GM18907 (cell line): ENCODE results near the gene RPL9.
A peak's percentile ranks its signal among the peaks of the same experiment; 100 is the strongest.

Source experiments
- ATAC-seq: cut with Tn5 transposase; IDR thresholded peaks from one replicate; pipeline ENCODE4 v1.9.1; 2021; ENCODE audit warnings: mild to moderate bottlenecking, moderate library complexity; ENCODE audit not compliant: unreplicated experiment

RPL9 gene

DNA sequence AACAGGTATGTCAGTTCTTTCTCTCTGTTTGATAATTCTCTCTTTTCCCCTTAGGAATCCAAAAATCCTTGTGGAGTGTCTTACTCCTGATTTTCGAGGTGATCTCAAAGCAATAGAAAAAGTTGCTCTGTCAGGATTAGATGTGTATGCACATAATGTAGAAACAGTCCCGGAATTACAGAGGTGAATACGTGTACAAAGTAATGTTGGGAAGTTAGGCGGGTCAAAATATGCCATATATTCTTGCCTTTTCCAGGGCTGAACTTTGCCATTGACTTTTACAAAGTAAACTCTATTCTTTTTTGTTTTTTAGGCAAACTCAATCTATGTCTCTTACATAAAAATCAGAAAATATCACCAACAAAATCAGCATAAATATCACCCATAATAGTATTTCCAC, 8.7 kb upstream of the RPL9 start:
- ATAC-seq: no peak

DNA sequence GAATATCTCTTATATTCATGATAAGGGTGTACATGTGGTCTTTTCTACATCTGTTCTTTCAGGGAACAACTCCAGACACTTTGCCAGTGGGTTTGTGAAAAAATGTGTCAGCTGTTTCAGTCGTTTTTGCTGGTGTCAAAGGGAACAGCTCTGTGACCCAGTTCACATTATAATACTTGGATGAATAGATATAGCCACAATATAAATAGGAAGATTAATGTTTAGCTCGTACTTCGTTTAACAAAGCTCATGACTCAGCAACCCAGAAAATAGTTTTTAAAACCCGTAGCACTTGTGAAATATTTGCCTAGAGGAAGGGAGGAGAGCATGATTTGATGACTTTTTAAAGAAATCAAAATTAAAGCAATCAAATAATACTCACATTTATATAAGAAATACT, 8.0 kb upstream of the RPL9 start:
- no peak for ATAC-seq

DNA sequence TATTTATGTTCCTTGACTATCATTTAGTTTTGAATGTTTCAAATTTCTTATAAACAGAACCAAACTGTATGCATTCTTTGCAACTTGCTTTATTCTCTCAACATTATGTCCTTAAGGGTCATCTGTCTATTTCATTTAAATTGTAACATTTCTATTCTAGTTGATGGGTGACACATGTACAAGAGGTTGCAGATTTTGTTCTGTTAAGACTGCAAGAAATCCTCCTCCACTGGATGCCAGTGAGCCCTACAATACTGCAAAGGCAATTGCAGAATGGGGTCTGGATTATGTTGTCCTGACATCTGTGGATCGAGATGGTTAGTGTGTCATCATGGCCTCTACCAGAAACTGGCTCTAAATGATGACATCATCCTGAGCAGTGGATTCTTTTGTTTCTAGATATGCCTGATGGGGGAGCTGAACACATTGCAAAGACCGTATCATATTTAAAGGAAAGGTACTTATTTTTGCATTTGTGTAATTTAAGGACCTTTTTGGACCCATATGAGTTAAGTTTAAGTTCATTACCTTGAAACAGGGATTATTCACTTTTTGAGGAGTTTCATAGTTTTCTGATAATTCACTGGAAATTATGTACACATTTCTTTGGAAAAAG, 6.3 kb upstream of the RPL9 start:
- ATAC-seq: no peak

DNA sequence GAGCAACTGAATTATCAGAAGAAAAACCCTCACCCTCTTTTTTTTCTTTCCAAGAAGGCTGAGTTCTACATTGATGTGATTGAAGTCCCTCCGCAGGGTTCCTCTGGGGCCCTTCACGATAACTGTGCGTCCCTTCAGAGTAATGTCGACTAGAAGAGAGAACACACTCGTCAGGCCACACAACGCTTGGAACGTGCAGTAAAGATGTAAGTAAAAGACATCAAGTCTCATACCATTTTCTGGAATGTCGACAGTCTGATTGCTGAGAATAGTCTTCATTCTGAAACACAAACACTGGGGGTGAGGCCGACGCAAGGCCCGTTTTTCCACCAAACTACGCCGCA, 589 bp downstream of the RPL9 start:
- ATAC-seq: peak; percentile 6

DNA sequence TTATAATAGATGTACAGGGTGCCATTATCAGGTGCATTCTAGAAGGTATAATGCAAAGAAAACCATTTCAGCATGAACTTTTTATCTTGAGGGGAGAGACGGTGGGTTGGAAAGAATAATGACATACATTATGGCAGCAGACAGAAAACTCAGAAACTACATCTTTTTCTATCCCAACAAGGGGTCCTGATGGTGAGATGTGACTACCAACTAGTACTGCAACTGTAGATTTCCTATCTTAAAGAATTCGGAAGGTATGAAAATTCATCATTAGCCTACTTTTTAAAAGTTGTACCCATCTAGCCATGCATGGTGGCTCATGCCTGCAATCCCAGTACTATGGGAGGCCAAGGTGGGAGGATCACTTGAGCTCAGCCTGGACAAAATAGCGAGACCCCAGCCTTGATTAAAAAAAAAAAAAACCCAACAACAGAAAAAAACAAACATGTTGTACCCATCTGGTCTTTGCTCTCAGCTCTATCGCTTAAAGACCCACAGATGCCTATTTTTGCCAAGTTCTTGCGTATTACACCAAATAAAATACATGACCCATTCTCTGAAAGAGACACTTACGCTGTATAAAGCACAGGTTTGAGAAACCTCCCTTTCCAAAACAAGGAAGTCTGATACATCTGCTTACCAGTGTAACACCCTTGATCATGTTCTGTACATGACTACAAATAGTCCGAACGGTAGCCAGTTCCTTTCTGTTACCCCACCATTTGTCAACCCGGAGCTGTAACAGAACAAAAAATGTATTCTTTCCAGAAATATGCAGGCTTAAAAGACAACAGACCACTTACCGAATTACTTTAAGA, 1.6 kb downstream of the RPL9 start:
- no peak for ATAC-seq

DNA sequence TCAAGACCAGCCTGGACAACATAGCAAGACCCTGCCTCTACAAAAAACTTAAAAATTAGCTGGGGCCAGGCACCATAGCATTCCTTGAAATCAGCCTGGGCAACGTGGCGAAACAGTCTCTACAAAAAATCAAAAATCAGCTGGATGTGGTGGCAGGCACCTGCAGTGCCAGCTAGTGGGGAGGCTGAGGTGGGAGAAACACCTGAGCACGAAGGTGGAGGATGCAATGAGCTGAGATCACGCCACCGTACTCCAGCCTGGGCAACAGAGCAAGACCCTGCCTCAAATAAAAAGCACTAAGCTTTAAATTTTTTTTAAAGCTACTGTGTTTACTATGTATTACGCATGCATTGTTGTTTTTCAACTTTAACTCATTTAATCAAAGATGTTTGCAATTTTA, 3.2 kb downstream of the RPL9 start:
- no peak for ATAC-seq

DNA sequence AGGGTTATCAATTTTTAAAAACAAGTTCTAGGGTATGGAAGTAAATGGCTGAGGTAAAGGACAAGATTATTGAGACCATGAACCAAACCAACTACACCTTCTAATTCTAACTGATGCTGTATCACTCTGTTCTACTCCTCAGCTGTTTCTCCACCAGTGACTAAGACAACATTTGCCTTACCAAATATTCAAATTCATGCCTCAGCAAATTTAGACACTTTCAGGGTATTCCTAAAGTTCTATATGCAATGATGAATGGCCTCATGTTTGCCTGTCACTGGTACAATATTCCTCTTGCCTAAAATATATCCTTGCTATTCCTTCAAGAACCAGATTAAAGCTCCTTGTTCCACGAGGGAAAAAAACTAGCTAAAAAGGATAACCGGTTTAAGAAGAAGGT, 5.0 kb downstream of the RPL9 start:
- no peak for ATAC-seq

DNA sequence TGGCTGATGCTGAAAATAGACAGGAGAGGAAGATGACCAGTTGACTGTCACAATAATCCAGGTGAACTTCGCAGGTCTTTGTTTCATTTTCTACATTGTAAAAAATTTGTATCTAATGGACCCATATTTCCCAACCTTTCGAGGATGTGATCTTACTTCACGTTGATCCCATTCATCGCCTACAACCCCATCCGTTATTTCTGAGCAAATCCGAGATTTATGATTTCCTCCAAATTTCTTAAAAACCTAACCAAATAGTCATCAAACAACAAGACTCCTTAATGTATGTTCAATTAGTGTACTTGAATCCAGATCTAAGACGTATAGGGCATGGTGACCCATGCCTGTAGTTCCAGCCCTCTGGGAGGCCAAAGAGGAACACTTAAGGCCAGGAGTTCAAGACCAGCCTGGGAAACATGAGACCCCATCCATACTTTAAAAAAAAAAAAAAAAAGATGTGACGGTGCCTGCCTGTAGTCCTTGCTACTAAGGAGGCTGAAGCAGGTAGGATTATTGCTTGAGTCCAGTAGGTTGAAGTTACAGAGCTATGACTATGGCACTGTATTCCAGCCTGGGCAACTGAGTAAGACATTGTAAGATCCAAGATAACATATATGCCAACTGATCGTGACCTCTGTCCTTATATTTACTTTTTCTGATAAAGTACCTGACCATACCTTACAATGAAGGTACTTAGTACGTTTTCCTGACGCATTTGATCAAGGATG, 5.7 kb downstream of the RPL9 start:
- ATAC-seq: no peak

DNA sequence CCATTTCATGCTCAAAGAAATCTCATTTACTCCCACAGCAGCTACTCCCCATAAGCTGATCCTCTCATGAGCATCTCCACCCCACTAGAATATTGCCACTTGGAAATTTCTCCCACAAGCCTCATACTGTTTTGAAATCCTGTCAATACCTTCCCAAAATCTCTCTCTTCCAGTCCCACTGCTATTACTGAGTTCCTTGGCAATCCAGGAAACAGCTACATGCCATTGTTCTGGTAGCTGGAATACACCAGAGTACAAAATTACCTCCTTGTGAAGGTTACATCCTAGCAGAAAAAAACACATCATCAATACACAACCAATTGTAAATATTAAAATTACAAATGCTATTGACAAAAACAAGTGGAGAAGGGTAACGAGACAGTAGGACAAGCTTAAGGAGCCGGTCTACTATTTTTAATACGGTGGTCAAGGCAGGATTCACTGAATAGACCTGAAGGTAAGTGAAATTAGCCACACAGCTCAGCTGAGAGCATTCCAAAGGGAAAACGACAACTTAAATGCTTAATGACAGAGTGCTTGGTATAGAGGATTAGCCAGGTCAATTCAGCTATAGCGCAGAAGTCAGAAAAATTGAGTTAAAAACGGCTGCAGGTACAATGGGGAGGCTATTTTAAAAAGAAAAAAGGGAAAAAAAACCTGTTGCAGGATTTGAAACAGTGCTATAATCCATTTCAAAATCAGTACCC, 6.4 kb downstream of the RPL9 start:
- ATAC-seq: no peak

DNA sequence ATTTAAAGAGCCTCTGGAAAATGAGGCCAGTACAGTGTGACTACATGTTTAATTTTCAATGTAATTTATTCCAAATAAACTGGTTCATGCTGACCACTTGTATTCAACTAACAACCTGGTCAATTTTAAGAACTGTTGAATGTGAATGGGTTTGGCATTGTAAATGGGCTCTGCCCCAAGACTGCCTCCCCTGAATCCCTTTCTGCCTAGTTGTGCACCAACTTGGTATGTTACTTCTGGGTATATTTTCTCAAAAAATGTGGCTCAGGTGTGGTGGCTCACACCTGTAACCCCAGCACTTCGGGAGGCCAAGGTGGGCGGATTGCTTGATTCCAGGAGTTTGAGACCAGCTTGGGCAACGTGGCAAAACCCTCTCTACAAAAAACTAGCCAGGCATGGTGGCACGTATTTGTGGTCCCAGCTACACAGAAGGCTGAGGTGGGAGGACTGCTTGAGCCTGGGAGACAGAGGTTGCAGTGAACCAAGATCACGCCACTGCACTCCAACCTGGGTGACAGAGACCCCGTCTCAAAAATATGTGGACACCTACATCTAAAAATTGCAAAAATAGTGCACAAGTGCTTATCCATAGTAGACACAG, 7.2 kb downstream of the RPL9 start:
- no peak for ATAC-seq

DNA sequence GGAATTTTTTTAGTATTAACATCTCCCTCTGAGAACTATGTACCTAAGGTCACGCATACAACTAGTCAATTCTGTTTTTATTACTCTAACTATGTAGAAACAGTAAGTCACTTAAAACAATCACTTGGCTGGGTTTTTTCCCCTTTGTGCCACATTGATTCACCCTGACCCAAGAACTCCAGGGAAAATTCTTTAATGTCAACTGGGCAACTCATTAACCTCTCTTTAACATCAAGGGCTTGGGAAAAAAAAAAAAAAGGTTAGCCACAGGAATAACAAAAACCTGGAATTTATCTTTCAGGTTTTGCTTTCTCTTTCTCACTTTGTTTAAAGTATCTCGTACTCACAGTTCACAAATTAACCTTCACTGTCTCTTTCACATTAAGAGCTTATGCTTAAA, 8.1 kb downstream of the RPL9 start:
- ATAC-seq: no peak

DNA sequence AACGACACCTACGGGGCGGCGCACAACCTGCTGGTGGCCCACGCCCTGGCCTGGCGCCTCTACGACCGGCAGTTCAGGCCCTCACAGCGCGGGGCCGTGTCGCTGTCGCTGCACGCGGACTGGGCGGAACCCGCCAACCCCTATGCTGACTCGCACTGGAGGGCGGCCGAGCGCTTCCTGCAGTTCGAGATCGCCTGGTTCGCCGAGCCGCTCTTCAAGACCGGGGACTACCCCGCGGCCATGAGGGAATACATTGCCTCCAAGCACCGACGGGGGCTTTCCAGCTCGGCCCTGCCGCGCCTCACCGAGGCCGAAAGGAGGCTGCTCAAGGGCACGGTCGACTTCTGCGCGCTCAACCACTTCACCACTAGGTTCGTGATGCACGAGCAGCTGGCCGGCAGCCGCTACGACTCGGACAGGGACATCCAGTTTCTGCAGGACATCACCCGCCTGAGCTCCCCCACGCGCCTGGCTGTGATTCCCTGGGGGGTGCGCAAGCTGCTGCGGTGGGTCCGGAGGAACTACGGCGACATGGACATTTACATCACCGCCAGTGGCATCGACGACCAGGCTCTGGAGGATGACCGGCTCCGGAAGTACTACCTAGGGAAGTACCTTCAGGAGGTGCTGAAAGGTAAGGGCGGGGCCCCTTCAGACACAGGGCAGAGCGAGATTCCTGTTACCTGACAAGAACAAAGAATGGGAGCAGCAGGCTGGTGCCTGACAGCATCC, 11.7 kb downstream of the RPL9 start:
- ATAC-seq: peak; percentile 86

DNA sequence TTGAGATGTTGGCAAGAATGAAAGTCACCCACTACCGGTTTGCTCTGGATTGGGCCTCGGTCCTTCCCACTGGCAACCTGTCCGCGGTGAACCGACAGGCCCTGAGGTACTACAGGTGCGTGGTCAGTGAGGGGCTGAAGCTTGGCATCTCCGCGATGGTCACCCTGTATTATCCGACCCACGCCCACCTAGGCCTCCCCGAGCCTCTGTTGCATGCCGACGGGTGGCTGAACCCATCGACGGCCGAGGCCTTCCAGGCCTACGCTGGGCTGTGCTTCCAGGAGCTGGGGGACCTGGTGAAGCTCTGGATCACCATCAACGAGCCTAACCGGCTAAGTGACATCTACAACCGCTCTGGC, 12.3 kb downstream of the RPL9 start:
- no peak for ATAC-seq

DNA sequence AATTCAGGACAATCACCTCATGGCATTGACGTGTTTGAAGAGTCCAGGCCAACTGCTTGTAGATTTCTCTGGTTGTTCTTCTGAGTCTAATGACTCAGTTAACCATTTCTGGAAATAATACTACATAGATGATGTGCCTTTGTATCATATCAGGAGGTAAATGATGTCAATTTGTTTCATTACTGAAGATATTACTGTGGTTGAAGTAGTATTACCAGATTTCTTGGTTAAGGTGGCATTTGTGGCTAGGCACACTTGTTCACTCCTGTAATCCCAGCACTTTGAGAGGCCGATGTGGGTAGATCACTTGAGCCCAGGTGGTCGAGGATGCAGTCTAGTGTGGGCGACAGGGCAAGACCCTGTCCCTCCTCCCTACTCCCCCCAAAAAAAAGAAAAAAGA, 15.7 kb downstream of the RPL9 start:
- ATAC-seq: no peak

DNA sequence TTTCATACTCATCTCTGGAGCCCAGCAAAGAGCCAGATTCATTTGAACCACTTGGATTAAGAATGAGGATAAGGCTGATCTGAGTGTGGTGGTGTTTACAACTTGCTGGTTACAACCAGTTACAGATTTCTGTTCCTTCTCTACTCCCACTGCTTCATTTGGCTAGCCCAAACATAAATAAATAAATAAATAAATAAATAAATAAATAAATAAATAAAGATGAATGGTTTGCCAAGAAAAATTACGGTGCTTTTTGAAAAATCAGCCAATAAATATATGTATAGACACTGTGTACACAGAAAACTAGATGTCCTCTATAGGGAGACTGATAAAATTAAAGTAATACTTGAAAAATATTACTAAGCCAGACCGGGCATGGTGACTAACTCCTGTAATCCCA, 17.1 kb downstream of the RPL9 start:
- ATAC-seq: no peak

DNA sequence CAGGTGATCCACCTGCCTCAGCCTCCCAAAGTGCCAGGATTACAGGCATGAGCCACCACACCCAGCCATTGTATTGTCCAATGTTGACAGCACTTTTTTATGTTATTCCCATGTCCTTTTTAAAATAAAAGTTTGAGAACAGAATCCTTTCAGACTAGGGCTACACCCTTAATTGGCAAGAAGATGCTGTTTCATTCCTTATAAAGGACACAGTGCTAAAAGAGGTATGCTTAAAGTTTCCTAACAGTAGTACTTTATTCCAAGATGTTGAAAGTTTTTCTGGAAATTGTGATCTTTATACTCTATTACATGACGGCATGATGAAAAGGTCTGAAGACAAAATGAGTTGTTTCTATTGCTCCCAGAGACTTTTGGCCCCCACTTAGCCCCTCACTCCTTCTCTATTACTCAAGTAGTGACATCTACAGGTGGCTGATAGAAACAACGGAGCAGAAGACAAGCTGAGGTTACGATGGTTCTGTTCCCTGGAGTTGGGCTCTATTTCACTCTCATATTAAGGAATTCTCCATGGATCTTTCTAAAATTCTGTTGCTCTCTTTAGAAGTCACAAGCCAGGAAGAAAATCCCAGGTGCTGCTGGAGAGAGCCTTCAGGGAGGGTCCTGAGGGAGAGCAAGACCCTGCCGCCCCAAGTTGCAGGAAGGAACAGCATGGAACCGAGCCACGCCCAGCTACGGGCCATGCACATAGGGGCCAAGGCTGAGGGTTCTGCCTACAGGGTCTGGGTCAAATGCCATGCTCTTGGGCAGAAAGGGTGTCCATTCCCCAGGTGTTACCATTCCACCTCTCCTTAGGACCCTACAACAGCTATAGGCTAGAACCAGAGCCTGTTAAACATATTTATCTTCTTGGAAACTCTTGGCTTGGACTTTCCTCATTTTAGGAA, 22.8 kb downstream of the RPL9 start:
- ATAC-seq: no peak

DNA sequence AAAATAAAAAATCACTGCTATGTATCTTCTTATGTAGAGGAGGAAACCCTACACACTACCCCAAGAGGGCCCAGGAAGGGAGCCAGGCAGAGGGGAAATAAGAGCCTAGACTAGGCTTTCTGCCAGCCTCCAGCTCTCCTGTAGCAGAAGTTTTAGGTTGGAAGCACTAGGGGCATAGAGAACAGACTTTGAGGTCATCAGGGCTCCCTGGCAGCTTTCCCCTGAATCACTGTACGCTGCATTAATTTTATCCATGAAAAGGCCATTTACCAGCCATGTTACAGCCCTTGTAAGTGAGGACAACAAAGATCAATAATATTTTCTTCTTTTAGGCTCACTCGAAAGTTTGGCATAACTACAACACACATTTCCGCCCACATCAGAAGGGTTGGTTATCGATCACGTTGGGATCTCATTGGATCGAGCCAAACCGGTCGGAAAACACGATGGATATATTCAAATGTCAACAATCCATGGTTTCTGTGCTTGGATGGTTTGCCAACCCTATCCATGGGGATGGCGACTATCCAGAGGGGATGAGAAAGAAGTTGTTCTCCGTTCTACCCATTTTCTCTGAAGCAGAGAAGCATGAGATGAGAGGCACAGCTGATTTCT, 24.7 kb downstream of the RPL9 start:
- ATAC-seq: no peak

DNA sequence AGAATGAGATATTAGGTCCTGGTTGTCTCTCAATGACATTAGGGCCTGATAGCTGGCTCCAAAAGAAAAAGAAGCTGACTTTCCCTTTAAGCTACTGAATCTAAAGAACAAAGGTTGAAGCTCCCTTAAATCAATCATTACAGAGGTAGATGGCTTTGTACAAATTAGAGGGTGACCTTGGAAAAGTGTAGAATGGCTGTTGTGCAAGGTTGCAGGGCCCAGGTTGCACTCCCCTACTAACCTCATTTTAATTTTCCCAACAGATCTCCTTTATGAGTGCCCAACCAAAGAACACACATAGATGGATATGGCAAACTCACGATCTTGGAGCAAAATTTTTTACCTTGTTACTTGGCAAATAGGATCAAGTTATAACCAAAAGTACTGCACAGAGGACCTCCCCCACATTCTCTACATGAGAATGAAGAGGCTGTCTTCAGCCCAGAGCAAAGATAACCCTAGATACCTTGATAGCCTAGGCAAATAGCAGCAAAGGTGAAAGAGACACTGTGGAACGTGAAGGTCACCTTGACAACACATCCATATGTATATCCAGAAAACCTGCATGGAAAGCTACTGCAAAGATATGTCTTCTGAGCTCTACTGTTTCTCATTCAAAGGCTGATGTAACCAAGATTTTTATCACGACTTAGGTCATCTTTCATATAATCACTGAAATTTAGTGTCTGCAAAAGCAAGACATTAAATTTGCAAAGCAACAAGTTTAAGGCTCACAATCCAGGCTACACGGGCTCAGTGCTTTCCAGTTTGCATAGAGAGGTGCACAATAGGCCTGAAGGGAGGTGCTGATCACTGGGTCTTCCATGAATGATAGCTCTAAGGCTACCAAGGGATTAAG, 29.0 kb downstream of the RPL9 start:
- ATAC-seq: no peak
